ENCODE results near the gene PRSS38.

PRSS38 gene

DNA sequence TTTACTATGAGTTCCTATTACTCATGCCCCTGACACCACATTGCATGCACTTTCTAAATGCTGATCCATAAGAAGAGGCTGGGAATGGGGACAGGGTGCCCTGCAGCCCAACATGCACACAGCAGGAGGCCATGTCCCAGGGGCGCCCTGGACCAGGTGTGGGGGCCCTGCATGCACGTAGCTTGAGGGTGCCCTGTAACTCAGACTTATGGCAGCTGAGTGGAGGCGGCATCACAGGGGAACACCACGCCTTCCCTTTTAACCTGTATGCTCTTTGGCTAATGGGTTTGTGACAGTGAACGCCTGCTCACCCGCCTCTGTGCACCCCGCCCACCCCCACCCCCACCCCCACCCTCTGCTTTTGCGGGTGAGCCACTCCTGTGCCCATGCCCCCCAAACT, 44.1 kb upstream of the PRSS38 start:
- Histone ChIP-seq H3K4me3 (ENCODE audit: low read depth, low read length) (no peak overlapping the region), H3K4me1 (no peaks in the 10 kb centered on the region), H3K79me2 (no peaks in the 10 kb centered on the region), H3K9me3 (ENCODE audit: control insufficient read depth, low read length) (no peaks in the 10 kb centered on the region), H2AFZ (no peak overlapping the region), H3K27ac (no peak overlapping the region), H3K4me2 (ENCODE audit: low read length) (no peak overlapping the region), H3K27me3 (ENCODE audit: control insufficient read depth, insufficient read depth, low read length) (no peaks in the 10 kb centered on the region), H3K36me3 (ENCODE audit: control insufficient read depth, insufficient read depth, low read length) (no peaks in the 10 kb centered on the region), H3K9ac (no peak overlapping the region)
- TF ChIP-seq CTCF (IDR thresholded peaks at IDR 0.05), result no peak

DNA sequence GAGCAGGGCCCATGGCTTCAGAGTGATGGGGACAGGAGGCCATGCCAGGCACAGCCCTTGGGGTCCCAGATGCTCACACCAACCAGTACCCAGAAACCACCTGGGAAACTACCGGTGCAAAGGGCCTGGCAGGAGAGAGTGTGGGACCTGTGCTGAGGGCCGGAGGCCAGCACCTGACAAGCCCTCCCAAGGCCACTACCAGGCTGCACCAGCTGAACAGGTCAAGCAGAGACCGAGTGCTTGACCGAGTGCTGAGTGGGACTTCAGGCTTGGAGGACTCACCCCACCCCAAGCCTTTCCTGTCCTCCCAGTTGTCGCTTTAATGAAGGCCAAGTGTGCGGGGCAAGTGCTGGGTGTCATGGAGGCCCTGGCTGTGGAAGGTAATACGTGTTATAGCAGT, 43.7 kb upstream of the PRSS38 start:
- Histone ChIP-seq H3K9me3 (ENCODE audit: control insufficient read depth, low read length) (no peaks in the 10 kb centered on the region), H3K9ac (no peak overlapping the region), H3K79me2 (no peaks in the 10 kb centered on the region), H3K4me3 (ENCODE audit: low read depth, low read length) (no peak overlapping the region), H3K27me3 (ENCODE audit: control insufficient read depth, insufficient read depth, low read length) (no peaks in the 10 kb centered on the region), H3K36me3 (ENCODE audit: control insufficient read depth, insufficient read depth, low read length) (no peaks in the 10 kb centered on the region), H3K4me1 (no peaks in the 10 kb centered on the region), H2AFZ (no peak overlapping the region), H3K4me2 (ENCODE audit: low read length) (no peak overlapping the region), H3K27ac (no peak overlapping the region)
- no peak for TF ChIP-seq CTCF (IDR thresholded peaks at IDR 0.05)

GRCh38 chr1:227773558-227773957, 41.9 kb upstream of the PRSS38 start:
- Histone ChIP-seq H3K4me1 (no peaks in the 10 kb centered on the region), H3K4me2 (ENCODE audit: low read length) (no peak overlapping the region), H3K36me3 (ENCODE audit: control insufficient read depth, insufficient read depth, low read length) (no peaks in the 10 kb centered on the region), H2AFZ (no peak overlapping the region), H3K9ac (no peak overlapping the region), H3K4me3 (ENCODE audit: low read depth, low read length) (no peak overlapping the region), H3K79me2 (no peaks in the 10 kb centered on the region), H3K9me3 (ENCODE audit: control insufficient read depth, low read length) (no peaks in the 10 kb centered on the region), H3K27me3 (ENCODE audit: control insufficient read depth, insufficient read depth, low read length) (no peaks in the 10 kb centered on the region), H3K27ac (no peak overlapping the region)
- TF ChIP-seq CTCF (IDR thresholded peaks at IDR 0.05), result no peak

DNA sequence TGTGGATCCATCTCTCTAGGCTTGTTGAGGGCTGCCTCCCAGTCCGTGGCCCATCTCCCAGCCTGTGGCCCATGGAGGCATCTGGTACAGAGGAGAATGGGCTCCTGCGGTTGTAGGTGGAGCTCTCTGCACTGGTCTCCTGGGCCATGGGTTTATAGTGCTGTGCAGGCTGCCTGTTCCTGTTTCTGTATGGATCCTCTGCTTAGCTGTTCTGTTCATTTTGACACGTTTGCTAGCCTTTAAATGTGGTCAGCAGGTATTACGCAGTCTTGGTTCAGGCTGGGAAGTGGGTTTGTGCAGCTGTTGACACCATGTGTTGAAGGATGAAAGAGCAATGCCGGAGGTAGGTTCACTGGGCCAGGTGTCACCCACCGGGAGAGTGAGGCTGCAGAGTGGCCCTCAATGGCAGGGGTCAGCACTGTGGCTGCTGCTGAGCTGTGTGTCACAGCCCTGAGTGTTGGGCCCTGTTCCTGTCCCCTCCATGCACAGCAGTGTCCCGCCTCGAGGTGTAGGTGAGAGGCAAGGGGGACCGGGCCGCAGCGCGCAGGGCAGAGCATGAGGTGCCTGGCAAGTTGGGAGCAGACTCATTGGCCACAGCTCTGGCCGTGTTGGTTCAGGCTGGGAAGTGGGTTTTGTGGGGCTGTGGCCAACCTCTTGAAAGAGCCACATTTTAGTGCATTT, 41.3 kb upstream of the PRSS38 start:
- Histone ChIP-seq H3K4me1 (no peaks in the 10 kb centered on the region), H3K79me2 (no peaks in the 10 kb centered on the region), H3K27ac (no peak overlapping the region), H3K4me2 (ENCODE audit: low read length) (no peak overlapping the region), H3K4me3 (ENCODE audit: low read depth, low read length) (no peak overlapping the region), H3K9me3 (ENCODE audit: control insufficient read depth, low read length) (no peaks in the 10 kb centered on the region), H3K36me3 (ENCODE audit: control insufficient read depth, insufficient read depth, low read length) (no peaks in the 10 kb centered on the region), H3K9ac (no peak overlapping the region), H3K27me3 (ENCODE audit: control insufficient read depth, insufficient read depth, low read length) (no peaks in the 10 kb centered on the region), H2AFZ (no peak overlapping the region)
- TF ChIP-seq CTCF (IDR thresholded peaks at IDR 0.05), result no peak
